H1 (cell line): ENCODE measurements around the gene SLC25A21. TPM values are rescaled to one million over a fixed set of nuclear protein-coding genes. Genes with fewer than 3 reads are reported as not detected.
A peak's percentile ranks its signal among the peaks of the same experiment; 100 is the strongest.

Experiments used
- CEBPB ChIP-seq: IDR thresholded peaks from 2 replicates; pipeline ENCODE4 v1.6.1; 2012; ENCODE audit warnings: low read depth, low read length
- JUN ChIP-seq: IDR thresholded peaks from 2 replicates; pipeline ENCODE4 v1.6.1; 2011; ENCODE audit warnings: low read depth, mild to moderate bottlenecking, improper control_type of control experiment, low read length
- RBBP5 ChIP-seq: IDR thresholded peaks from 2 replicates; pipeline ENCODE4 v1.7.1; 2012; ENCODE audit warnings: low read depth, mild to moderate bottlenecking, inconsistent platforms, low read length, moderate library complexity, borderline replicate concordance
- SP1 ChIP-seq: IDR thresholded peaks from 2 replicates; pipeline ENCODE4 v1.6.1; 2011; ENCODE audit warnings: low read depth, low read length
- SP4 ChIP-seq: IDR thresholded peaks from 2 replicates; pipeline ENCODE4 v1.6.1; 2012; ENCODE audit warnings: low read length, inconsistent platforms
- polyA plus RNA-seq, 7 experiments: library from polyadenylated mRNA; depleted of rRNA in 3 of 7; stranded (reverse) in 5 of 7; unstranded in 2 of 7; fragments of >200 nt in 5 of 7; fragments of 200-250 nt in 2 of 7; gene quantifications; 1 replicate in 5 of 7; 2 replicates in 1 of 7; 4 replicates in 1 of 7; pipeline versions ENCODE4 v1.2.1 to v1.2.3, GENCODE V29; 2011 to 2013; ENCODE audit warnings: missing spikeins in 2 of 7, mixed read lengths in 2 of 7
- total RNA-seq: library from RNA; stranded (reverse); fragmentation: NEBNext Ultra II Directional; extraction: Animal tissue kit (Norgen Biotek cat#: 25700); gene quantifications from 2 replicates; pipeline ENCODE4 v1.2.1, GENCODE V29; 2021
- TF ChIP-seq, protein P1 (sequence below): fragments of 300-600 bp; sonication (generic); IDR thresholded peaks from 2 replicates; pipeline ENCODE4 v1.7.1; 2012; ENCODE audit warnings: low read length, moderate library complexity, mild to moderate bottlenecking, inconsistent platforms; ENCODE audit not compliant: insufficient replicate concordance
- TF ChIP-seq, protein P2 (sequence below), 3 experiments: IDR thresholded peaks; 1 replicate in 2 of 3; 2 replicates in 1 of 3; pipeline versions ENCODE4 v1.5.1 to v1.6.1; 2011; ENCODE audit warnings: low read length in 3 of 3, mild to moderate bottlenecking in 3 of 3, inconsistent platforms in 2 of 3, low read depth in 1 of 3, moderate library complexity in 1 of 3; ENCODE audit not compliant: insufficient read depth in 1 of 3; ENCODE audit errors: control extremely low read depth in 1 of 3

The SLC25A21 gene
- total and polyA plus RNA-seq, 2 of the 8 experiments (the other 6 are each of a cell fraction or from before 2014, with no cell fraction given): 6.9 to 15.7 TPM

DNA sequence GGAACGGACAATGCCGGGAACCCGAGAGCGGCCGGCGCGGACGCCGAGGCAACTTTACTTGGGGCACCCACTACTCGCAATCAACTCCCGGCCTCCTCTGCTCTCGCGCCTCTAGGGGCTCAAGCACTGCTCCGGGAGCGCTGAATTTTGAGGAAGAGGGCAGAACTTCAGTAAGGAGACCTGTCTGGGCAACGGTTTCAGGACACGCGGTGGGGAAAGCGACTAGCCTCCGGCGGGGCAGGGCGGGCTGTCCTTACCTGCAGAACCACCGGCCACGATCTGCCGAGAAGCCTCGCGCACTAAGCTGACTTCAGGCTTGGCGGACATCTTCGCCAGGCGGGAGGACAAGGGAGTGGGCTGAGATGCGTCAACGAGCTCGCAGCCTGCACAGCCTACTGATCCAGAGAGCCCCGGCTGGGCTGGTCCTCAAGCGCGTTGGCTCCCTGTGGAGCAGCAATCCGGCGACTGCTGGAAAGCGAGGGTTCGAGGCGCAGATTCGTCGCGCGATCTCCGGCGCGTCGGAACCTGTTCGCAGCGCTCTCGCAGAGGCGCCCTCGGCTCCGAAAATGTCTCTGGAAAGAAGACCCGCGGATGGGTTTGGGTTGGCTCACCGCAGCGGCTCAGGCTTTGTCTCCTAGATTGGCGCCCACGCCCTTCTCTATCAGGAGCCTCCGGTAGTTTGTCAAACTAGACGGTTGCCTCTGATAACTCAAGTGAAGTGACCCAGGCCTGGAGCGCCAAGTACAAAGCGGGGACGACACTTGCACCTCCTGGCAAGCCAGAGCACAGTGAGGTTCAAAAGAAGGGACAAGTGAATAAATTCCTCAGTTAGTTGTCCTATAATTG lies at the start of gene SLC25A21 (continued):
- TF ChIP-seq, protein P1, sequence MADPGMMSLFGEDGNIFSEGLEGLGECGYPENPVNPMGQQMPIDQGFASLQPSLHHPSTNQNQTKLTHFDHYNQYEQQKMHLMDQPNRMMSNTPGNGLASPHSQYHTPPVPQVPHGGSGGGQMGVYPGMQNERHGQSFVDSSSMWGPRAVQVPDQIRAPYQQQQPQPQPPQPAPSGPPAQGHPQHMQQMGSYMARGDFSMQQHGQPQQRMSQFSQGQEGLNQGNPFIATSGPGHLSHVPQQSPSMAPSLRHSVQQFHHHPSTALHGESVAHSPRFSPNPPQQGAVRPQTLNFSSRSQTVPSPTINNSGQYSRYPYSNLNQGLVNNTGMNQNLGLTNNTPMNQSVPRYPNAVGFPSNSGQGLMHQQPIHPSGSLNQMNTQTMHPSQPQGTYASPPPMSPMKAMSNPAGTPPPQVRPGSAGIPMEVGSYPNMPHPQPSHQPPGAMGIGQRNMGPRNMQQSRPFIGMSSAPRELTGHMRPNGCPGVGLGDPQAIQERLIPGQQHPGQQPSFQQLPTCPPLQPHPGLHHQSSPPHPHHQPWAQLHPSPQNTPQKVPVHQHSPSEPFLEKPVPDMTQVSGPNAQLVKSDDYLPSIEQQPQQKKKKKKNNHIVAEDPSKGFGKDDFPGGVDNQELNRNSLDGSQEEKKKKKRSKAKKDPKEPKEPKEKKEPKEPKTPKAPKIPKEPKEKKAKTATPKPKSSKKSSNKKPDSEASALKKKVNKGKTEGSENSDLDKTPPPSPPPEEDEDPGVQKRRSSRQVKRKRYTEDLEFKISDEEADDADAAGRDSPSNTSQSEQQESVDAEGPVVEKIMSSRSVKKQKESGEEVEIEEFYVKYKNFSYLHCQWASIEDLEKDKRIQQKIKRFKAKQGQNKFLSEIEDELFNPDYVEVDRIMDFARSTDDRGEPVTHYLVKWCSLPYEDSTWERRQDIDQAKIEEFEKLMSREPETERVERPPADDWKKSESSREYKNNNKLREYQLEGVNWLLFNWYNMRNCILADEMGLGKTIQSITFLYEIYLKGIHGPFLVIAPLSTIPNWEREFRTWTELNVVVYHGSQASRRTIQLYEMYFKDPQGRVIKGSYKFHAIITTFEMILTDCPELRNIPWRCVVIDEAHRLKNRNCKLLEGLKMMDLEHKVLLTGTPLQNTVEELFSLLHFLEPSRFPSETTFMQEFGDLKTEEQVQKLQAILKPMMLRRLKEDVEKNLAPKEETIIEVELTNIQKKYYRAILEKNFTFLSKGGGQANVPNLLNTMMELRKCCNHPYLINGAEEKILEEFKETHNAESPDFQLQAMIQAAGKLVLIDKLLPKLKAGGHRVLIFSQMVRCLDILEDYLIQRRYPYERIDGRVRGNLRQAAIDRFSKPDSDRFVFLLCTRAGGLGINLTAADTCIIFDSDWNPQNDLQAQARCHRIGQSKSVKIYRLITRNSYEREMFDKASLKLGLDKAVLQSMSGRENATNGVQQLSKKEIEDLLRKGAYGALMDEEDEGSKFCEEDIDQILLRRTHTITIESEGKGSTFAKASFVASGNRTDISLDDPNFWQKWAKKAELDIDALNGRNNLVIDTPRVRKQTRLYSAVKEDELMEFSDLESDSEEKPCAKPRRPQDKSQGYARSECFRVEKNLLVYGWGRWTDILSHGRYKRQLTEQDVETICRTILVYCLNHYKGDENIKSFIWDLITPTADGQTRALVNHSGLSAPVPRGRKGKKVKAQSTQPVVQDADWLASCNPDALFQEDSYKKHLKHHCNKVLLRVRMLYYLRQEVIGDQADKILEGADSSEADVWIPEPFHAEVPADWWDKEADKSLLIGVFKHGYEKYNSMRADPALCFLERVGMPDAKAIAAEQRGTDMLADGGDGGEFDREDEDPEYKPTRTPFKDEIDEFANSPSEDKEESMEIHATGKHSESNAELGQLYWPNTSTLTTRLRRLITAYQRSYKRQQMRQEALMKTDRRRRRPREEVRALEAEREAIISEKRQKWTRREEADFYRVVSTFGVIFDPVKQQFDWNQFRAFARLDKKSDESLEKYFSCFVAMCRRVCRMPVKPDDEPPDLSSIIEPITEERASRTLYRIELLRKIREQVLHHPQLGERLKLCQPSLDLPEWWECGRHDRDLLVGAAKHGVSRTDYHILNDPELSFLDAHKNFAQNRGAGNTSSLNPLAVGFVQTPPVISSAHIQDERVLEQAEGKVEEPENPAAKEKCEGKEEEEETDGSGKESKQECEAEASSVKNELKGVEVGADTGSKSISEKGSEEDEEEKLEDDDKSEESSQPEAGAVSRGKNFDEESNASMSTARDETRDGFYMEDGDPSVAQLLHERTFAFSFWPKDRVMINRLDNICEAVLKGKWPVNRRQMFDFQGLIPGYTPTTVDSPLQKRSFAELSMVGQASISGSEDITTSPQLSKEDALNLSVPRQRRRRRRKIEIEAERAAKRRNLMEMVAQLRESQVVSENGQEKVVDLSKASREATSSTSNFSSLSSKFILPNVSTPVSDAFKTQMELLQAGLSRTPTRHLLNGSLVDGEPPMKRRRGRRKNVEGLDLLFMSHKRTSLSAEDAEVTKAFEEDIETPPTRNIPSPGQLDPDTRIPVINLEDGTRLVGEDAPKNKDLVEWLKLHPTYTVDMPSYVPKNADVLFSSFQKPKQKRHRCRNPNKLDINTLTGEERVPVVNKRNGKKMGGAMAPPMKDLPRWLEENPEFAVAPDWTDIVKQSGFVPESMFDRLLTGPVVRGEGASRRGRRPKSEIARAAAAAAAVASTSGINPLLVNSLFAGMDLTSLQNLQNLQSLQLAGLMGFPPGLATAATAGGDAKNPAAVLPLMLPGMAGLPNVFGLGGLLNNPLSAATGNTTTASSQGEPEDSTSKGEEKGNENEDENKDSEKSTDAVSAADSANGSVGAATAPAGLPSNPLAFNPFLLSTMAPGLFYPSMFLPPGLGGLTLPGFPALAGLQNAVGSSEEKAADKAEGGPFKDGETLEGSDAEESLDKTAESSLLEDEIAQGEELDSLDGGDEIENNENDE: no peak
- TF ChIP-seq RBBP5 (peak; percentile 75; the same call in 1 of the 2 replicates), SP1 (no peak), SP4 (no peak), JUN (no peak), CEBPB (no peak)
- TF ChIP-seq, protein P2, sequence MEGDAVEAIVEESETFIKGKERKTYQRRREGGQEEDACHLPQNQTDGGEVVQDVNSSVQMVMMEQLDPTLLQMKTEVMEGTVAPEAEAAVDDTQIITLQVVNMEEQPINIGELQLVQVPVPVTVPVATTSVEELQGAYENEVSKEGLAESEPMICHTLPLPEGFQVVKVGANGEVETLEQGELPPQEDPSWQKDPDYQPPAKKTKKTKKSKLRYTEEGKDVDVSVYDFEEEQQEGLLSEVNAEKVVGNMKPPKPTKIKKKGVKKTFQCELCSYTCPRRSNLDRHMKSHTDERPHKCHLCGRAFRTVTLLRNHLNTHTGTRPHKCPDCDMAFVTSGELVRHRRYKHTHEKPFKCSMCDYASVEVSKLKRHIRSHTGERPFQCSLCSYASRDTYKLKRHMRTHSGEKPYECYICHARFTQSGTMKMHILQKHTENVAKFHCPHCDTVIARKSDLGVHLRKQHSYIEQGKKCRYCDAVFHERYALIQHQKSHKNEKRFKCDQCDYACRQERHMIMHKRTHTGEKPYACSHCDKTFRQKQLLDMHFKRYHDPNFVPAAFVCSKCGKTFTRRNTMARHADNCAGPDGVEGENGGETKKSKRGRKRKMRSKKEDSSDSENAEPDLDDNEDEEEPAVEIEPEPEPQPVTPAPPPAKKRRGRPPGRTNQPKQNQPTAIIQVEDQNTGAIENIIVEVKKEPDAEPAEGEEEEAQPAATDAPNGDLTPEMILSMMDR (IDR thresholded peaks at IDR 0.05; ENCODE audit: control extremely low read depth in 1 of 3, insufficient read depth in 1 of 3, low read depth in 1 of 3, low read length in 3 of 3): peak in 1 of 3 experiments; percentile 13; a peak in 1 of 4 replicates
